HT1080 (cell line): Measurements from ENCODE around the gene LY9. TPM values are rescaled to one million over a fixed set of nuclear protein-coding genes. Genes with fewer than 3 reads are reported as not detected.

ENCODE experiments used
- DNase-seq: peaks from one replicate; pipeline ENCODE4 v3.0.0-alpha.2; 2015; ENCODE audit warnings: low read depth
- total RNA-seq: library from RNA; depleted of rRNA; stranded (reverse); fragments of >200 nt; shearing (Covaris generic); gene quantifications from 2 replicates; pipeline ENCODE4 v1.2.3, GENCODE V29; 2014

LY9 gene
- total RNA-seq, 1 experiment from 2014 or later, result not detected

DNA sequence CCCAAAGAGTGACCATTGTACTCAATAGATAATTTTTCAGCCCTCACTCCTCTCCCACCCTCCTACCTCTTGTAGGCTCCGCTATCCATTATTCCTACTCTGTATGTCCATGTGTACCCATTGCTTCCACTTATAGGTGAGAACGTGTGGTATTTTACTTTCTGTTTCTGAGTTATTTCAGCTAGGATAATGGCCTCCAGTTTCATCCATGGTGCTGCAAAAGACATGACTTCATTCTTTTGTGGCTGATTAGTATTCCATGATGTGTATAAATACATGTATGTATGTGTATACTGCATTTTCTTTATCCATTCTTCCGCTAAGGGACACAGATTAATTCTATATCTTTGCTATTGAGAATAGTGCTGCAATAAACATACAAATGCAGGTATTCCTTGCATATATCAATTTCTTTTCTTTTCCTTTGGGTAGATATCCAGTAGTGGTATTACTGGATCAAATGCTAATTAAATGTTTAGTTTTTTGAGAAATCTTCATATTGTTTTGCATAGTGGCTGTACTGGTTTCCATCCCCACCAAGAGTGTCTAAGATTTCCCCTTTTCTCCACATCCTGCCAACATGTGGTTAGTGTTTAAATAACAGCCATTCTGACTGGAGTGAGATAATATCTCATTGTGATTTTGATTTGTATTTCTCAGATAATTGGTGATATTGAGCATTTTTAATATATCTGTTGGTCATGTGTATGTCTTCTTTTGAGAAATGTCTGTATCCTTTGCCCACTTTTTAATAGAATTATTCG is 4.9 kb downstream of the LY9 start:
- no peak for DNase-seq

DNA sequence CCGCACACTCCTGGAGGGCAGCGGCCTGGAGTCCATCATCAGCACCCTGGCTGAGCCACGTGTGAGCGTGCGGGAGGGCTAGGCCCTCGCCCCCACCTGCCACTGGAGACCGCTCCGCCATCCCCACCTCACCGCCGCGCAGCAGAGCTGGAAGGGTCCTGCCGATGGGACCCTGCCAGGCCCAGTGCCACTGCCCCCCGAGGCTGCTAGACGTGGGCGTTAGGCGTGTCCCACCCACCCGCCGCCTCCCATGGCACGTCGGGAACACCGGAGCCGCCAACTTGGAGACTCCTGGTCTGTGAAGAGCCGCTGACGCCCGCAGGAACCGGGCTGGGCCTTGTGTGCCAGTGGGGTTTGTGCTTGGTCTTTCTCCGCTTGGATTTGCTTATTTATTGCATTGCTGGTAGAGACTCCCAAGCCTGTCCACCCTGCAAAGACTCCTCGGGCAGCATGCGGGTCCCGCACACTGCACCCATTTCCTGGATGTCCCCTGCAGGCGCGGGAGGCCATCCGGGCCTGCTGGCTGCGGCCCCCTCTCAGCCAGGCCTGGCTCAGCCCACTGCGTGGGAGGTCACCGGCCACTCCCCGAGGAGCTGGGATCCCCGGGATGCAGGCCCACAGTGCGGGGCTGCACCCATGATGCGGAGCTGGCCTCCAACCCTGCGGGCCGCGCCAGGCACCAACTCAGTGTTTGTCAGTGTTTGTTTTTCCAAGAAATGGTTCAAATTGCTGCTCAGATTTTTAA is 6.0 kb downstream of the LY9 start:
- DNase-seq, result no peak

DNA sequence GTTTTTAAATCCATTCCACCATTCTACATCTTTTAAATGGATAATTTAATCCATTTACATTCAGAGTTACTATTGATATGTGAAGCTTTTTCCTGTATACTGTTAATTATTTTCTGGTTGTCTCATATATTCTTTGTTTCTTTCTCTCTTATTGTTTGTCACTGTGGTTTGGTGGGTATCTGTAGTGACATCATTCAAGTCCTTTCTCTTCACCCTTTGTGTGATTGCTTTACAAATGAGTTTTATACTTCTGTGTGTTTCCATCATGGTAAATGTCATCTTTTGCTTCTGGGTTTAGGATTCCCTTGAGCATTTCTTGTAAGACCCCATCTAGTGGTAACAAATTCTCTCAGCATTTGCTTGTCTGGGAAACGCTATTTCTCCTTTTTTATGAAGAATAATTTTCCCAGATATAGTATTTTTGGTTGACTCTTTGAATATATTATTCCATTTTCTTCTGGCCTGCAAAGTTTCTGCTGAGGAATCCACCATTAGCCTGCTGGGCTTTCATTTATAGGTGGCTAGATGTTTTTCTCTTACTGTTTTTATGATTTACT is 10.2 kb downstream of the LY9 start:
- no peak for DNase-seq

DNA sequence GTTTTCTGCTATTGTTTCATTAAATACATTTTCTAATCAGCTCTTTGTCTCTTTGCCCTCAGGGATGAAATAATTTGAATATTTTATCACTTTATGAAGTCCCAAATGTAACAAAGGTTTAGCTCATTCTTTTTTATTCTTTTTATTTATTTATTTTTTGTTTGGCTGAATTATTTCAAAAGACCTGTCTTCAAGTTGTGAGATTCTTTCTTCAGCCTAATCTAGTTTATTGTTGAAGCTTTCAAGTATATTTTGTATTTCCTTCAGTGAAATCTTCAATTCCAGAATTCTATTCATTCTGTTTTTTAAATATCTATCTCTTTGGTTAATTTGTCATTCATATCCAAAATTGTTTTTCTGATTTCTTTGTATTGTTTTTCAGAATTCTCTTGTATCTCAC is 10.8 kb downstream of the LY9 start:
- no peak for DNase-seq

DNA sequence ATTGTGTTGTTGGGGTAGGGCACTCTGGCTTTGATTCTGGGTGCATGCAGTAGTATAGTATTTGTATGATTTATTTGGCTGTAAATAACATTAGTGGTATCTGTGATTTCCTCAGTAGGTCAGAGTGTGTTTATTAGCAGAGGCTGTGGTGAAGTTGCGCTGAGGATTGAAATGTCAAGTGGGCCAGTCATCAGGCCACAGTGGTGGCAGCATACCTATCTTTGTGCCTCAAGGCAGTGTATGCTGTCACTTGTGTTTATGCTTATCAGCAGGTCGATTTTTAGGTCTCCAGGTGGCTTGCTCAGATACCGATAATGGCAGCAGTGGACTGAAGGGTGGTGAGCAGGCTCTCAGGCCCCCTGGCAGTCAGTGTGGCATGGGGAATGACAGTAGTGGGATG is 11.3 kb downstream of the LY9 start:
- DNase-seq, result no peak

DNA sequence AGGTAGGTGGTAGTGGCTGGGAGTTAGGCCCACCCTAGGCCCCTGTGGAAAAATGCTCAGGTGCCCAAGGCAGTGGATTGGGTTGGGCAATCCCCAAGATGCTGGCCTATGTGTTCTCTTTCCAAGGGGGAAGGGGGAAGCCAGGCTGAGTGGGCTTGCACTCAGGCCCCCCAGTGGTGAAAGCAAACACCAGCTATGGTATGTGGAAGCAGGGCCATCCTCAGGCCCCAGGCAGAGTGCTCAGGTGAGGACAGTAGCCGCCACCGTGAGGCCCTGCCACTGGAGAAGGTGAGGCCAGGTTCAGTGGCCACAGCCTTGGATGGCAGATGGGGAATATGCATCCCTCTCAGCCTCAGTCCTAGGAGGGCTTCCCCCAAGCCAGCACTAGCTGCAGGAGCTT is 11.8 kb downstream of the LY9 start:
- DNase-seq, result no peak

DNA sequence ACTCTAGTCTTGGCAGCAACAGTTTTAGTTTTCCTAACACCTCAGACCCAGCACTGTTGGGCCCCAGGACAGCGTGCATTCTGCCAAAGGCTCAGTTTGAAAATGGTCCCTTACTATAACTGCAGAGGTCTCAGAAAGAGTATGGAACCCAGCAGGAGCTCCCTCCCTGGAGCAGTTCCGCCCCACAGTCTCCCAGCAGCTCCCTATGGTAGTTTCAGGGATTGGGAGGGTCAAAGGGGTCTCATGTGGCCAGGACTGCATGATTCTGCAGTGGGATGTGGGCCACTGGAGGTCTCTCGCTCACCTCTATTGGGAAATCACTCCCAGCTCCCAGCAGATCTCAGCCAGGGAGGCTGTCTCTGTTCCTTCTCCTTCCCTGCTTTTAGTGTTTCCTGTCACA is 12.3 kb downstream of the LY9 start:
- no peak for DNase-seq

DNA sequence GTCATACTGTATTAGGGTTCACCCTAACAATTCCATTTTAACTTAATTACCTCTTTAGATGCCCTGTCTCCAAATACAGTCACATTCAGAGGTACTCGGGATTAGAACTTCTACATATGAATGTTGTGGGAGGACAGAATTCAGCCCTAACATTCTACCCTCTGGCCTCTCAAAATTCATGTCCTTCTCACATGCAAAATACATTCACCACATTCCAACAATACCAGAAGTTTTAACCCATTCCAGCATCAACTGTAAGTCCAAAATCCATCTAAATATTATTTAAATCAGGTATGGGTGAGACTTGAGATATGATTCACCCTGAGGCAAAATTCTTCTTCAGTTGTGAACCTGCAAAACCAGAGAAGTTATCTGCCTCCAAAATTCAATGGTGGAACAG is 14.5 kb downstream of the LY9 start:
- DNase-seq, result no peak

DNA sequence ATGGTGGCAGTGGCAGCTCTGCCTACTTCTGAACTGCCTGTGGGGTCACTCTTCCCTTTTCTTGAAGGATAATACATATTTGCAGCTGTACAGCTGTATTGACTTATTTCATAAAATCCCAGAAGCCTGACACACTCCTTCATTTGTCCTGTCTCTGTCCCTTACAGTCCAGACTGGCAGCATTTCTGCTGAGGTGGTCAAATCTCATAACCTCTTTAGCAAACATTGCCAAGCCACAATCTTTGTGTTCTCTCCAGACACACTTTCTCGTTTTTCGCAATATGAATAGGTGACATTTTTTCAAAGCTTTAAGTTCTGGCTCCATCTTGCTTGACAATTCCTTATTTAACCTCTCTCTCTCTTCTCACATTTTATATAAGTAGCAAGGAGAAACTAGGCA is 15.2 kb downstream of the LY9 start:
- no peak for DNase-seq

DNA sequence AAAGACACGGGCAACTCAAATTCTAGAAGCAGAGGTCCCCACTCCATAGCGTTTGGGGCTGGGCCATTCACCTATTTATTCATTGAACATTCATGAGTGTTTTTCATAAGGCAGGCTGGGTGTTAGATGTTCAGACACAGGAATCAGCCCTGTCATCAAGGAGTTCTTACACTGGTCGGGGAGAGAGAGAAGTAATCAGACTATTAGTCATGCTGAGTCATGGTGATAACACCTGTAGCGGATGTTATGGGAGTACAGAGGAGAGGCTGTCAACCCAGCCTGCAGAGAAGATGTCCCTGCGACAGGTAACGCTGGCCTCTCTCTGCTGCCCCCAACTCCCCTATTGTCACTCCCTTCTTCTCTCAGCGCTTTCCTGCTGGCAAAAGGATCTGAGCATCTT is 17.2 kb downstream of the LY9 start:
- peak; percentile 80 for DNase-seq

DNA sequence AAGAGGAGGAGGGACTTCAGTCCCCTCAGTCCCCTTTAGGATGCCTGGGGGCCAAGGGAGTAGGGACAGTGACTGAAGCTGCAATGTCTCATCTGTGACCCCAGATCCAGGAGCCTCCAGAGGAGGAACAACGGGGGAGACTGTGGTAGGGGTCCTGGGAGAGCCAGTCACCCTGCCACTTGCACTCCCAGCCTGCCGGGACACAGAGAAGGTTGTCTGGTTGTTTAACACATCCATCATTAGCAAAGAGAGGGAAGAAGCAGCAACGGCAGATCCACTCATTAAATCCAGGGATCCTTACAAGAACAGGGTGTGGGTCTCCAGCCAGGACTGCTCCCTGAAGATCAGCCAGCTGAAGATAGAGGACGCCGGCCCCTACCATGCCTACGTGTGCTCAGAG is 18.3 kb downstream of the LY9 start:
- no peak for DNase-seq

DNA sequence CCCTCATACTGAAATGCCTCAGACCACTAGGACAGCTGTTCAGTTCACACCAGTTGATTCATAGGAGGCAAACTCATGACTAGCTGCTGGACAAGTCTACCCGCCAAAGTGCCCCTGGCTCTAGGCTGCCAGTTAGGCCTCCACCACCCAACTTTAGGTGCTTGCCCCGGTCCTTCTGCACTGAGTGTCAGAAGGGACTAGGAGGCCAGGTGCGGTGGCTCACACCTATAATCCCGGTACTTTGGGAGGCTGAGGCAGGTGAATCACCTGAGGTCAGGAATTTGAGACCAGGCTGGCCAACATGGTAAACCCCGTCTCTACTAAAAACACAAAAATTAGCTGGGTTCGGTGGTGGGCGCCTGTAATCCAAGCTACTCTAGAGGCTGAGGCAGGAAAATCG is 18.9 kb downstream of the LY9 start:
- no peak for DNase-seq

DNA sequence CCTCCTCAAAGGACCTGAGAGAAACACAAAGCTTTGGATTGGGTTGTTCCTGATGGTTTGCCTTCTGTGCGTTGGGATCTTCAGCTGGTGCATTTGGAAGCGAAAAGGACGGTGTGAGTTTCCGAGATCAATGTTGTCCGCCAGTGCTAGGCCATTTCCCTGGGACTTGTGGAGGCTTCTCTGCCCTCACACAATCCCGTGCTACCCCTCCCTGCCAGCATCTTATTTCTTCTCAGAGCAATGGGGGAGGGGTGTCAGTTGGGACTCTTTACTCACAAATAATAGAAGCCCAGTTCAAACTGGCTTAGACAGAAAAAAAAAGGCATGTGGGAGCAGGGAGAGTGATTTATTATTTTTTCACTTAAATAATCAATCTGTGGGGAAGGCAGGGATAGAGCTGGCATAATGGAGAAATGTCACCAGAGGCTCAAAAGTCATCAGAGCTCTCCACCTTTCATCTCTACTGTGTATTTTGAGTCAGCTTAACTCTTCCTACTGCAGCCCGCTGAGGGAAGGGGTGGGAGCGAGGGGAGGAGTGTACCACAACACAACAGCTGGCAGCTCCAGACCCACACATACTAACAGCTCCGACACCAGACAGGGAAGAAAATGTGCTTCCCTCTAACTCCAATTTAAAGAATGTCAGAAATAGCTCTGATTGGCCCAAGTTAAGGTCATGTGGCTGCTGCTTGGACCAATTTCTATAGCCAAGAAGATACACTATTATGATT is 22.4 kb downstream of the LY9 start:
- no peak for DNase-seq

DNA sequence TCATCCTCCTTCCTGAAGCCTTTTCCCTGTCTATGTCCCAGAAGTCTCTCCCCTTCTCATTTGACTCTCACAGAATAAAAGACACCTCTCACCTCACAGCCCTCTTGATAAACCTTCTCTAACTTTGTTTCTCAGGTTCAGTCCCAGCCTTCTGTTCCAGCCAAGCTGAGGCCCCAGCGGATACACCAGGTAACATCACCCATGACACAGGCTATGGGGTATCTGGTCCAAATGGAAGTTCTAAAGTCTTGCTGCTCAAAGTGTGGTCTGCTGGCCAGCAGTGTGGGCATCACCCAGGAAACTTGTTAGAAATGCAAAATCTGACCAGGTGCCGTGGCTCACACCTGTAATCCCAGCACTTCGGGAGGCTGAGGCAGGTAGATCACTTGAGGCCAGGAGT is 23.2 kb downstream of the LY9 start:
- no peak for DNase-seq

DNA sequence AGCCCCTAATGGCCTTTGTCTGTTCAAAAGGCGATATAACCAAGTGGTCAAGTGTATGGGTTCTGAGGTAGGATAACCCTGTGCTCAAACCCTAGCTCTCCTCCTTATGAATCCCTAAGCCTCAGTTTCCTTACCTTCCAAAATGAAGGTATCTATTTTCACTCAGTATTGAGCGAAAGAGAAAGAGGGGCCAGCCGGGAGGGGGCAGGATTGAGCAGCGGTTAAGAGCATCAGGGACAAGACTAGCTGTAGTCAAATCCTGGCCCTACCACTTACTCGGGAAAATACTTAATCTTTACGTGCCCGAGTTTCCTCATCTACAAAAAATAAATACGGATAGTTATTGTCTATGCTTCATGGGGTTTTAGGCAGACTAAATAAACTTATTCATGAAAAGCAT is 25.7 kb downstream of the LY9 start:
- no peak for DNase-seq

DNA sequence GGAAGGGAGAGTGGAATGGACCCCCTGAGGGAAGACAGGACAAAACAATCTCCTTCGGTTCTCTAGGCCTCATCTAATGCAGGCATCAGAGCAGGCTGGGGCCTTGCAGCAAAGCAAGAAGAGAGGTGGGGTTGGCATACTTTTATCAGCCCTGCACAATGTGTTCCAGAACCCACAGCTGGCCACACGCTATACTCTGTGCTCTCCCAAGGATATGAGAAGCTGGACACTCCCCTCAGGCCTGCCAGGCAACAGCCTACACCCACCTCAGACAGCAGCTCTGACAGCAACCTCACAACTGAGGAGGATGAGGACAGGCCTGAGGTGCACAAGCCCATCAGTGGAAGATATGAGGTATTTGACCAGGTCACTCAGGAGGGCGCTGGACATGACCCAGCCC is 27.3 kb downstream of the LY9 start:
- no peak for DNase-seq

DNA sequence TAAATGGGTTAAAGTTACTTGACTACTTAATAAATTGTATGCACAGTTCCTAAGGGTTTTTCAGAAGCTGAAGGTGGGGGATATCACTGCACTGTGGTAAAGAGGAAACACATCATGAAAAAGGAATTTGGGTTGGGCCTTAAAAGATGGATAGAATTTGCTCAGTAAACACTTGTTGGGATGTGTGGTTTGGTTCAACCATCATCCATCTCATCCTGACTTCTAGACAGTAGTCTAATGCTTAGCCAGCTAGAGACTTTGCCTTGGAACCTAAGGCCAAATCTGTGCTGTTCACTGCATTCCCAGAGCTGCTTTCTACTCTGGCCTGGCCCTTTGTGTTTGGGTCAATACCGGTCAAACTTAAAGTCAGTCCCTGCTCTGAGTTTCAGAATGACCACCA is 30.6 kb downstream of the LY9 start:
- peak; percentile 92 for DNase-seq

DNA sequence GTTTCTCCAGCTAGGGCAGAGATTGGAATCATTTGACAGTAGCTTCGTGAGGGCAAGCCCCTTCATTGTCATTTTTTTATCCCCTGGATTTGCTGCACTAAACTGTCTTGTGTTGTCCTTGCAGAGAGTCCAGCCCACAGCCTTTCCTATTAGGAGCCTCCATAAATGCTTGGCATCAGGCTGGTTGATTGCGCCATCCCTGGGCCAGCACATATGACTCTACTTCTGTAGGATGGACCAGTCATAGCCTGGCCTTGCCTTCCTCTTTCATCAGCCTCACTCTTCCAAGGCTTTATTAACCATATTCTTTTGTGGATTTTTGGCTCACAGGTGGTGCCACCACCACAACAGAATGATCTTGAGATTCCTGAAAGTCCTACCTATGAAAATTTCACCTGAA is 31.4 kb downstream of the LY9 start:
- DNase-seq, result peak; percentile 5

DNA sequence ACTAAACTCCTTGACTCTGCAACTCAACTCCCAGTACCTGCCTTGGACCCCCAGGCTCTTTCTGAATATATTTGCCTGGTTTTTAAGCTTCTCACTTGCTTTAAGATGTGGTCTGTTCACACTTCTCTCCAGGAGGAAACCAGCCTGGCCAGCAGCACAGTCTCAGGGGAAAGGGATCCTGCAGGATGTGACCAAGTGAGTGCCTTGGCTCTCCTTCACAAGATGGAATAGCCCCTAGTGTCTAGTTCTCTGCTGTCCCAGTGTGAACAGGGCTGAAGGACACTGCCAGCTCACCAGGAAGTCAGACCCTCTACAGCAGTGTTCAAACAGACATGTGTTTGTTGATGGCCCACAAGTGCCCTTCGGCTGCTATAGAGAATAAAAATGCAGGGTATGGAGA is 33.8 kb downstream of the LY9 start:
- DNase-seq, result no peak

DNA sequence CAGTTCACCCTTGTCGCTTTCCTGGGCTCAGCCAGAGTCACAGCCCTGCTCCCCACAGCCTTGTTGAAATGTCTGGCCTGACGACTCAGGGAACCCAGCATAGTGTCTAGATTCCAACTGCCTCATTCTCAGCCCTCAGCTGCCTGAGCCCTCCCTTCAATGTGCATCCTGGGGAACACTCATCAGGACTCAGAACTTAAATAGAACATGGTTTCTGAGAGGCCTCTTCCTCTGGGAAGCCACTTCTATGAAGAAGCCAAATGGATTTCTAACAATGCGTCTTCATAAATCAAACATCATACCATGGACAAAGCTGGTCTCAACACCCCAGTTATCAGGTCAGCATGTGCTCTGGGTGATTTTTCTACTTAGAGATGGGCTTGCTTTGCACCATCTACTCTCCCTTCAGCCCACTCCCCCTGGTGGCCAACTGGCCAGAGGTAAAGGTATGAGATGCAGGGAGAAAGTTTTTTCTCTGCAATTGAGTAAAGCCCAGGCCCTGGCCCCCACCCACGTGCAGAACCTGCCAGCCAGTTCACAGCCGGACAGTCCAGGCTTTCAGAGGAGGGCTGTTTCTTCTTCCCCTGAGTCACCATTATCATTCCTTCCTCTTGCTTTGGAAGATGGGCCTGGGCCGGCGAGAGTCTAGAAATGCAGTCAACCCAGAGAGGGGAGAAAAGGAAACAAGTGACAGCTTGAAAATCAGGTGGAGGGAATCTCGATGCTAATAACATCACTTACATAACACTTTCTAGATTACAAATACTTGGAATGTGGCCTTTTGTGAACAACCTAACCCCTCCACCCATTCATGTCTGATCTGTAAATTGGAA is 34.6 kb downstream of the LY9 start:
- DNase-seq, result peak; percentile 64

DNA sequence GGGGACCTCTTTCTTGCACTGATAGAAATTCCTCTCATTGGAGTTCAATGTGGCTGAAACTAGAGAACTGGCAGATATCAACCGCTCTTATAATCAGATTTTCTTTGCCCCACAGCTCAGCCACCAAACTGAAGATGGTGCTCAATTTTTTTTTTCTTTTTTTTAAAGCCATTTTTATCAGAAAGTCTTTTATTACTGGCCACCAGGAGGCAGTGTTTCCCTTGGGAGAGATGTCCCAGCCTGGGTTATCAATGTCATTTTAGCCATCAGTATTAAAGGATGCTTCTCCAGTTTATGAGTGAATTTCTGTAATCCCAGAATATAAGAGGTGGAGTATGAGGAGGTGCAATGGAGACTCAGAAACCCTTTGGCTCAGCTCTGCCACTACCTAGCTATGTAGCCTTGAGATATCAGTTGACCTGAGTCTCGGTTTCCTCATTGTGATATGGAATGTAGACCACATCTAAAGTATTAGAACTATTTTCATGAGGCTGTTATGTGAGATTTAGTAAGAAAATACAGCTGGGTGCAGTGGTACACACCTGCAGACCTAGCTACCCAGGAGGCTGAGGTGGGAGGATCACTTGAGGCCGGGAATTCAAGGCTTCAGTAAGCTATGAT is 39.1 kb downstream of the LY9 start:
- DNase-seq, result peak; percentile 40
